DMS114 treated with DMSO at 0.1 percent for 48 hours (cell line): Measurements from ENCODE around the gene ZBTB7C.

Experiments
- DNase-seq: peaks from one replicate; lab custom pipeline; 2025; ENCODE audit not compliant: unreplicated experiment; lab: John Stamatoyannopoulos, UW

The ZBTB7C gene

GRCh38 chr18:48171490-48172188 is 237.5 kb downstream of the ZBTB7C start:
- no peak for DNase-seq

- no peak for DNase-seq
Observed at GRCh38 chr18:48170651-48171050, 238.5 kb downstream of the ZBTB7C start.

GRCh38 chr18:48168861-48169260 is 240.3 kb downstream of the ZBTB7C start:
- DNase-seq, result no peak

- no peak for DNase-seq
Observed at GRCh38 chr18:48167897-48168253, 241.3 kb downstream of the ZBTB7C start.

- no peak for DNase-seq
Observed at GRCh38 chr18:48166336-48166875, 242.8 kb downstream of the ZBTB7C start.

- DNase-seq, result no peak
Observed at GRCh38 chr18:48165111-48165866, 243.9 kb downstream of the ZBTB7C start.

GRCh38 chr18:48164701-48165100 is 244.5 kb downstream of the ZBTB7C start:
- no peak for DNase-seq

GRCh38 chr18:48164116-48164515 is 245.1 kb downstream of the ZBTB7C start:
- no peak for DNase-seq

- no peak for DNase-seq
Observed at GRCh38 chr18:48163738-48164115, 245.5 kb downstream of the ZBTB7C start.

GRCh38 chr18:48162956-48163737 is 246.0 kb downstream of the ZBTB7C start:
- no peak for DNase-seq

- DNase-seq, result no peak
Observed at GRCh38 chr18:48161911-48162698, 247.1 kb downstream of the ZBTB7C start.

- DNase-seq, result no peak
Observed at GRCh38 chr18:48161191-48161910, 247.8 kb downstream of the ZBTB7C start.

- no peak for DNase-seq
Observed at GRCh38 chr18:48160622-48161021, 248.6 kb downstream of the ZBTB7C start.

- DNase-seq, result no peak
Observed at GRCh38 chr18:48159816-48160215, 249.4 kb downstream of the ZBTB7C start.

- no peak for DNase-seq
Observed at GRCh38 chr18:48158721-48159120, 250.5 kb downstream of the ZBTB7C start.

GRCh38 chr18:48157956-48158355 is 251.2 kb downstream of the ZBTB7C start:
- DNase-seq, result no peak

- DNase-seq, result no peak
Observed at GRCh38 chr18:48155856-48156255, 253.3 kb downstream of the ZBTB7C start.

GRCh38 chr18:48154828-48155227 is 254.4 kb downstream of the ZBTB7C start:
- no peak for DNase-seq

GRCh38 chr18:48153613-48154481 is 255.3 kb downstream of the ZBTB7C start:
- no peak for DNase-seq
